Smooth muscle cell (in vitro differentiated cells): ENCODE results near the gene MORC3. TPM values are rescaled to one million over a fixed set of nuclear protein-coding genes. Genes with fewer than 3 reads are reported as not detected.
"Not testable (repeated sequence)": the region's sequence is repeated elsewhere in the genome, so short reads cannot be mapped to it uniquely, and the experiment has no call there.

Experiments
- DNase-seq: peaks from one replicate; lab custom pipeline; 2025; ENCODE audit not compliant: unreplicated experiment; lab: John Stamatoyannopoulos, UW
- H2AFZ ChIP-seq: fragments of 200-600 bp; sonication (generic); 2 replicates; pipeline ENCODE4 v1.6.0; 2016; ENCODE audit warnings: antibody characterized with exemption, low read depth, mild to moderate bottlenecking
- H3F3A ChIP-seq: fragments of 200-600 bp; sonication (generic); 2 replicates; pipeline ENCODE4 v1.6.0; 2017; ENCODE audit warnings: antibody characterized with exemption, low read depth
- H3K27ac ChIP-seq: fragments of 200-600 bp; sonication (generic); 2 replicates; pipeline ENCODE4 v1.5.1; 2016; ENCODE audit warnings: low read depth, mild to moderate bottlenecking
- H3K27me3 ChIP-seq: fragments of 200-600 bp; sonication (generic); 2 replicates; pipeline ENCODE4 v1.6.1; 2016; ENCODE audit warnings: low read depth, mild to moderate bottlenecking
- H3K36me3 ChIP-seq: fragments of 200-600 bp; sonication (generic); 2 replicates; pipeline ENCODE4 v1.5.1; 2016; ENCODE audit warnings: low read depth
- H3K4me1 ChIP-seq: fragments of 200-600 bp; sonication (generic); 2 replicates; pipeline ENCODE4 v1.5.1; 2016; ENCODE audit warnings: low read depth
- H3K4me2 ChIP-seq: fragments of 200-600 bp; sonication (generic); 2 replicates; pipeline ENCODE4 v1.6.0; 2016; ENCODE audit warnings: mild to moderate bottlenecking
- H3K4me3 ChIP-seq: fragments of 200-600 bp; sonication (generic); 2 replicates; pipeline ENCODE4 v1.5.1; 2016; ENCODE audit warnings: mild to moderate bottlenecking
- H3K79me2 ChIP-seq: fragments of 200-600 bp; sonication (generic); 2 replicates; pipeline ENCODE4 v1.6.0; 2016; ENCODE audit warnings: low read depth, mild to moderate bottlenecking
- H3K9ac ChIP-seq: fragments of 200-600 bp; sonication (generic); 2 replicates; pipeline ENCODE4 v1.6.0; 2016; ENCODE audit warnings: low read depth
- H3K9me3 ChIP-seq: fragments of 200-600 bp; sonication (generic); replicated peaks from 2 replicates; pipeline ENCODE4 v1.5.1; 2016; ENCODE audit warnings: low read depth
- H4K20me1 ChIP-seq: fragments of 200-600 bp; sonication (generic); 2 replicates; pipeline ENCODE4 v1.6.0; 2016; ENCODE audit warnings: low read depth
- WGBS: methylation state at CpG from one replicate; pipeline ENCODE4 v1.1.7; 2016; ENCODE audit warnings: low lambda C conversion rate; 5-methylcytosine and 5-hydroxymethylcytosine counted together
- polyA plus RNA-seq: library from polyadenylated mRNA; unstranded; fragments of >200 nt; fragmentation: Nextera tagmentation; extraction: Ambion mirVana; gene quantifications from 2 replicates; pipeline ENCODE4 v1.2.1, GENCODE V29; 2016
- total RNA-seq: library from RNA; depleted of rRNA; stranded (reverse); fragments of >200 nt; gene quantifications from 2 replicates; pipeline ENCODE4 v1.2.3, GENCODE V29; 2014
- TF ChIP-seq, protein P1 (sequence below): fragments of 200-600 bp; sonication (generic); IDR thresholded peaks from 2 replicates; pipeline ENCODE4 v1.5.1; 2017; ENCODE audit warnings: borderline replicate concordance, mild to moderate bottlenecking, antibody characterized with exemption; ENCODE audit not compliant: insufficient read depth, poor library complexity, severe bottlenecking

The MORC3 gene
- total and polyA plus RNA-seq, 2 experiments from 2014 or later, result 11.6 to 44.3 TPM

DNA sequence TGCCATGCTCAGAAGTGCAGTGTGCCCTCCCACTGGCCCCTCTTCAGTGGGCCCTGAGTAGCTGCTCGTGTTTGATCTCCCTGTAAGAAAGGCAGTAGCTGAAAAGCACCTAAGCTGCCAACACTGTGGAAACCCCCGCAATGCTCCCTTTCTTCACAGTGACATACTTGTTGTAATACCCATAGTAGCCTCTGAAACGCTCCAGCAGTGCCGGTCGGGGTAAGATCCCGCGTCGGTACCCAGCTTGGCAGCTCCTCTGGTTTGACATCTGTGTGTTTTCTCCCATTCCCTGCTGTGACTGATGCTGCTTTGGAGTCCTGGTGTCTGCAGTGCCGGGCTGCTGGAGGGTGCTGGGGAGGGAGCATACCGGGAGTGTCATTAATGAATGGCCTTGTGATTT, 68.8 kb downstream of the MORC3 start:
- H3K9ac ChIP-seq, result no peak overlapping the region
- no peak overlapping the region for H3K4me3 ChIP-seq
- no peaks in the 10 kb centered on the region for H3K79me2 ChIP-seq
- no peaks in the 10 kb centered on the region for H3K4me1 ChIP-seq
- H3K27ac ChIP-seq, result no peak overlapping the region
- no peak overlapping the region for H2AFZ ChIP-seq
- H3K4me2 ChIP-seq, result no peak overlapping the region
- 84% methylated on average over 10 of the region's 10 CpGs for WGBS
- H3K27me3 ChIP-seq, result no peaks in the 10 kb centered on the region
- no peaks in the 10 kb centered on the region for H4K20me1 ChIP-seq
- H3K9me3 ChIP-seq, result no peaks in the 10 kb centered on the region
- TF ChIP-seq, protein P1, sequence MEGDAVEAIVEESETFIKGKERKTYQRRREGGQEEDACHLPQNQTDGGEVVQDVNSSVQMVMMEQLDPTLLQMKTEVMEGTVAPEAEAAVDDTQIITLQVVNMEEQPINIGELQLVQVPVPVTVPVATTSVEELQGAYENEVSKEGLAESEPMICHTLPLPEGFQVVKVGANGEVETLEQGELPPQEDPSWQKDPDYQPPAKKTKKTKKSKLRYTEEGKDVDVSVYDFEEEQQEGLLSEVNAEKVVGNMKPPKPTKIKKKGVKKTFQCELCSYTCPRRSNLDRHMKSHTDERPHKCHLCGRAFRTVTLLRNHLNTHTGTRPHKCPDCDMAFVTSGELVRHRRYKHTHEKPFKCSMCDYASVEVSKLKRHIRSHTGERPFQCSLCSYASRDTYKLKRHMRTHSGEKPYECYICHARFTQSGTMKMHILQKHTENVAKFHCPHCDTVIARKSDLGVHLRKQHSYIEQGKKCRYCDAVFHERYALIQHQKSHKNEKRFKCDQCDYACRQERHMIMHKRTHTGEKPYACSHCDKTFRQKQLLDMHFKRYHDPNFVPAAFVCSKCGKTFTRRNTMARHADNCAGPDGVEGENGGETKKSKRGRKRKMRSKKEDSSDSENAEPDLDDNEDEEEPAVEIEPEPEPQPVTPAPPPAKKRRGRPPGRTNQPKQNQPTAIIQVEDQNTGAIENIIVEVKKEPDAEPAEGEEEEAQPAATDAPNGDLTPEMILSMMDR, result no peak
- no peaks in the 10 kb centered on the region for H3K36me3 ChIP-seq
- DNase-seq, result no peak
- H3F3A ChIP-seq, result no peaks in the 10 kb centered on the region

DNA sequence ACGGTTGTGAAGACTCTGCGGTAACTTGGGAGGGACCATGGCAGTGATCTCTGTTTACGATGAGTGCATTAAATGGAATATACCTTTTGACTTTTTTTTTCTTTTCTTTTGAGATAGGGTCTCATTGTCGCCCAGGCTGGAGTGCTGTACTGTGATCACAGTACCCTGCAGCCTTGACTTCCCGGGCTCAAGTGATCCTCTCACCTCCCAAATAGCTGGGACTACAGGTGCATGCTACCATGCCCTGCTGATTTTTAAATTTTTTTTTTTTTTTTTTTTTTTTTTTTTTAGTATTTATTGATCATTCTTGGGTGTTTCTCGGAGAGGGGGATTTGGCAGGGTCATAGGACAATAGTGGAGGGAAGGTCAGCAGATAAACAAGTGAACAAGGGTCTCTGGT, 71.7 kb downstream of the MORC3 start:
- H3K27me3 ChIP-seq, DNase-seq, H3K79me2 ChIP-seq, H3K4me1 ChIP-seq, H3K9me3 ChIP-seq, H3K4me3 ChIP-seq, H3K27ac ChIP-seq, H3K9ac ChIP-seq, H2AFZ ChIP-seq, H3F3A ChIP-seq, H3K4me2 ChIP-seq, H4K20me1 ChIP-seq, H3K36me3 ChIP-seq: not testable (repeated sequence)
- WGBS, result 95% methylated on average over 6 of the region's 6 CpGs

DNA sequence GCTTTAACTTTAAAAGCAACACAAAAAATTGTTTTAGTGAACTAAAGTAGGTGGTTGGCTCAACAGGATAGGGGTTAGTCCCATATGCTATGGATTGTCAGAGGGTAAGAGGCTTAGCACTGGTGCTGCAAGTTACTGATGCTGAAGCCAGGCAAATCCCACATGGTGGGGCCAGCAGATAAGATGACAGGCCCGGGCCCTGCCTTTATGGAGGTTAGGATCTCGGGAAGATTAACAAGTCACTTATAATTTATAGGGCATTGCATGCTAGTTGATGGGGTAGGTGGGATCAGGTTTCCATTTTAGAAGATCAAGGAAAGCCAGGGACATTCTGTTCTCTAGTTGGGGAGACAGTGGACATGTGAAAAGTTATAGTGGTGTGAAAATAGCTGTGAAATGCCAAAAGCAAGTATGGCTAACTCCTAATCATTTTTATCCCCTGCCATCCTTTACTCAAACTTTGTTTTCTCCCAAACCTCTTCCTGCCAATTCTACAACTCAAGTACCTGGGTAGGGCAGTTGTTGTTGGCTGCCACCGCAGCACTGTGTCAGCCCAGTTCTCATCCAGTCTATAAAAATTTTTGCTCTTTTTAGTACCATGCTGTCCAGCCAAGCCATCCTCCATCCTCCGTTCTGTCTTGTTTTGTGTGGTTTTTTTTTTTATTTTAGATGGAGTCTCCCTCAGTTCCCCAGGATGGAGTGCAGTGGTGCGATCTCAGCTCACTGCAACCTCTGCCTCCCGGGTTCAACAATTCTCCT, 75.5 kb downstream of the MORC3 start:
- H3K79me2 ChIP-seq, result no peaks in the 10 kb centered on the region
- no peaks in the 10 kb centered on the region for H3F3A ChIP-seq
- TF ChIP-seq, protein P1, result no peak
- no peak overlapping the region for H3K9ac ChIP-seq
- H3K9me3 ChIP-seq, result no peaks in the 10 kb centered on the region
- no peaks in the 10 kb centered on the region for H4K20me1 ChIP-seq
- H3K27me3 ChIP-seq, result no peaks in the 10 kb centered on the region
- no peak overlapping the region for H3K4me2 ChIP-seq
- H3K27ac ChIP-seq, result no peak overlapping the region
- no peak overlapping the region for H2AFZ ChIP-seq
- 88% methylated on average over 6 of the region's 6 CpGs for WGBS
- no peak overlapping the region for H3K4me3 ChIP-seq
- no peaks in the 10 kb centered on the region for H3K36me3 ChIP-seq
- H3K4me1 ChIP-seq, result no peaks in the 10 kb centered on the region
- no peak for DNase-seq

DNA sequence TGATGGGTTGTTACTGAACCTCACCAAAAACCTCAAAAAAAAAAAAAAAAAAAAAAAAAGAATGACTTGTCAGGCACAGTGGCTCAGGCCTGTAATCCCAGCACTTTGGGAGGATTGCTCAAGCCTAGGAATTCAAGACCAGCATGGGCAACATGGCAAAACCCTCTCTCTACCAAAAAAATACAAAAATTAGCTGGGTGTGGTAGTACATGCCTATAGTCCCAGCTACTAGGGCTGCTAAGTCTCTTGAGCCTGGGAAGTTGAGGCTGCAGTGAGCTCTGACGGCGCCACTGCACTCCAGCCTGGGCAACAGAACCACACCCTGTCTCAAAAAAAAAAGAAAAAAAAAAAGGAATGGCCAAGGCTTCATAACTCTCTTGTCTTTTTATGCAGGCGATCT, 76.3 kb downstream of the MORC3 start:
- 99% methylated on average over 3 of the region's 3 CpGs for WGBS
- no peak for DNase-seq
- no peaks in the 10 kb centered on the region for H4K20me1 ChIP-seq
- no peaks in the 10 kb centered on the region for H3K36me3 ChIP-seq
- no peak overlapping the region for H3K4me2 ChIP-seq
- no peaks in the 10 kb centered on the region for H3K27me3 ChIP-seq
- no peaks in the 10 kb centered on the region for H3K9me3 ChIP-seq
- H2AFZ ChIP-seq, result no peak overlapping the region
- H3F3A ChIP-seq, result no peaks in the 10 kb centered on the region
- H3K4me3 ChIP-seq, result no peak overlapping the region
- TF ChIP-seq, protein P1, result no peak
- no peaks in the 10 kb centered on the region for H3K4me1 ChIP-seq
- H3K27ac ChIP-seq, result no peak overlapping the region
- H3K9ac ChIP-seq, result no peak overlapping the region
- H3K79me2 ChIP-seq, result no peaks in the 10 kb centered on the region
